HG03196 (cell line): ENCODE results near the gene LRMDA.
"Not testable (repeated sequence)": the region's sequence is repeated elsewhere in the genome, so short reads cannot be mapped to it uniquely, and the experiment has no call there.

Experiments used
- ATAC-seq: cut with Tn5 transposase; IDR thresholded peaks from one replicate; pipeline ENCODE4 v1.9.1; 2021; ENCODE audit not compliant: unreplicated experiment

LRMDA gene

GRCh38 chr10:76127984-76128589 lies 696.7 kb downstream of the LRMDA start:
- no peak for ATAC-seq

- ATAC-seq, result no peak
These were observed 697.8 kb downstream of the LRMDA start for GRCh38 chr10:76129213-76129612.

GRCh38 chr10:76130892-76131291 lies 699.5 kb downstream of the LRMDA start:
- no peak for ATAC-seq

- no peak for ATAC-seq
These were observed 702.3 kb downstream of the LRMDA start for GRCh38 chr10:76133597-76134255.

GRCh38 chr10:76136961-76137360 lies 705.5 kb downstream of the LRMDA start:
- no peak for ATAC-seq

- ATAC-seq, result no peak
These were observed 706.9 kb downstream of the LRMDA start for GRCh38 chr10:76138286-76138685.

GRCh38 chr10:76138906-76139305 lies 707.5 kb downstream of the LRMDA start:
- ATAC-seq, result no peak

GRCh38 chr10:76139431-76139830 lies 708.0 kb downstream of the LRMDA start:
- no peak for ATAC-seq

GRCh38 chr10:76141376-76141775 lies 710.0 kb downstream of the LRMDA start:
- ATAC-seq, result no peak

- ATAC-seq, result not testable (repeated sequence)
These were observed 716.8 kb downstream of the LRMDA start for GRCh38 chr10:76148217-76148616.

GRCh38 chr10:76149182-76149581 lies 717.8 kb downstream of the LRMDA start:
- ATAC-seq, result no peak

GRCh38 chr10:76149602-76150138 lies 718.2 kb downstream of the LRMDA start:
- no peak for ATAC-seq

- no peak for ATAC-seq
These were observed 718.9 kb downstream of the LRMDA start for GRCh38 chr10:76150139-76150875.

- no peak for ATAC-seq
These were observed 719.5 kb downstream of the LRMDA start for GRCh38 chr10:76150876-76151288.

- no peak for ATAC-seq
These were observed 720.8 kb downstream of the LRMDA start for GRCh38 chr10:76152186-76152585.

- ATAC-seq, result no peak
These were observed 724.5 kb downstream of the LRMDA start for GRCh38 chr10:76155961-76156360.

- ATAC-seq, result no peak
These were observed 729.2 kb downstream of the LRMDA start for GRCh38 chr10:76160446-76161300.

GRCh38 chr10:76161301-76161582 lies 729.8 kb downstream of the LRMDA start:
- no peak for ATAC-seq

GRCh38 chr10:76168437-76168836 lies 737.0 kb downstream of the LRMDA start:
- ATAC-seq, result no peak

- no peak for ATAC-seq
These were observed 737.8 kb downstream of the LRMDA start for GRCh38 chr10:76169246-76169645.

GRCh38 chr10:76172020-76172419 lies 740.6 kb downstream of the LRMDA start:
- ATAC-seq, result no peak
